ENCODE measurements around the gene SYT1. TPM values are rescaled to one million over a fixed set of nuclear protein-coding genes. Genes with fewer than 3 reads are reported as not detected.
A peak's percentile ranks its signal among the peaks of the same experiment; 100 is the strongest.

SYT1 gene
- total and polyA plus RNA-seq, 2 of the 8 experiments (the other 6 are each of a cell fraction or from before 2014, with no cell fraction given) = 11.0 to 34.6 TPM

DNA sequence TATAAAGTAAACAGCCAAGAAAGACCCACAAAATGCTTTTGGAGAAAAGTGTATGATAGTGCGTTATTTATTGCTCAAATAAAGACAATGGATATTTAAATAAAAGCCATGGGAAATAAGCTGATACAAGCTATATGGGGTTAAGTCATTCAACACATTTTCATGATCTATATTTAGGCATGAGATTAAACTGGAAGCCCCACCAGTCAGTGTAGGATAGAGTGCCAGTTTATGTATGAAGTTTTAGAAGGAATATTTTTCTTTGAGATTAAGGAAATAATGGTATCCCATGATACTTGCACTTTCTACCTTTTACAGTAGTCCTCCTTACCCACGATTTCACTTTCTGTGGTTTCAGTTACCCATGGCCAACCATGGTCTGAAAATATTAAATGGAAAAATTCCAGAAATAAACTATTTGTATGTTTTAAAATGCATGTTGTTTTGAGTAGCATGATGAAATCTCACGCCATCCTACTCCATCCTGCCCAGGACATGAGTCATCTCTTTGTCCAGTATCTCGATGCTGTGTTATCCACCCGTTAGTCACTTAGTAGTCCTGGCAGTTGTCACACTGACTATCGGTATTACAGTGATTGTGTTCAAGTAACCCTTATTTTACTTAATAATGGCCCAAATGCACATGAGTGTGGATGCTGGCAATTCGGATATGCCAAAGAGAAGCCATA is 22.3 kb downstream of the SYT1 start:
- H3K18ac ChIP-seq (ENCODE audit: extremely low read depth, low read length) = no peak overlapping the region
- peaks cover 0 to 59% of the 10 kb centered on the region in 2 experiments; a peak in 2 of 4 replicates for H3K79me2 ChIP-seq (ENCODE audit: control insufficient read depth in 1 of 2, insufficient read depth in 2 of 2, low read length in 2 of 2)
- peak; percentile 13 for FAIRE-seq
- H4K20me1 ChIP-seq (replicated peaks in 1 of 2; ENCODE audit: control insufficient read depth in 1 of 2, insufficient read depth in 2 of 2, low read length in 2 of 2) = no peaks in the 10 kb centered on the region
- no peak overlapping the region for H3K4ac ChIP-seq (replicated peaks; ENCODE audit: insufficient read length, low read depth, low read length)
- H3K23ac ChIP-seq (ENCODE audit: insufficient read length) = no peak overlapping the region
- no peak overlapping the region for H2BK120ac ChIP-seq (replicated peaks; ENCODE audit: low read depth, low read length)
- H3K14ac ChIP-seq (ENCODE audit: insufficient read length) = no peak overlapping the region
- H3K36me3 ChIP-seq (ENCODE audit: control insufficient read depth in 2 of 4, insufficient read depth in 4 of 4, low read length in 3 of 4) = no peaks in the 10 kb centered on the region
- 85% methylated on average over 7 of the region's 7 CpGs; no CpG with 5 or more reads in 1 of the 2 experiments for WGBS, 2 experiments (ENCODE audit: extremely low coverage in 1 of 2, insufficient coverage in 1 of 2, insufficient read length in 1 of 2, insufficient replicate concordance in 2 of 2, low coverage in 1 of 2, low lambda C conversion rate in 2 of 2, missing lambda C conversion rate in 1 of 2)
- no peaks in the 10 kb centered on the region for H3K9me3 ChIP-seq (ENCODE audit: insufficient read depth in 2 of 2, low read depth in 1 of 2, low read length in 1 of 2)
- no peak overlapping the region for H4K5ac ChIP-seq (ENCODE audit: insufficient read length, low read depth, low read length)
- no peak overlapping the region for H2AFZ ChIP-seq (ENCODE audit: low read length)
- H3K27ac ChIP-seq (ENCODE audit: low read depth, low read length) = no peak overlapping the region
- no peaks in the 10 kb centered on the region for H3K27me3 ChIP-seq (replicated peaks in 1 of 4; ENCODE audit: control insufficient read depth in 3 of 4, extremely low read depth in 1 of 4, insufficient read depth in 3 of 4, low read length in 3 of 4)
- H4K8ac ChIP-seq (ENCODE audit: extremely low read depth, insufficient read depth, low read length) = no peak overlapping the region
- H3K4me3 ChIP-seq (ENCODE audit: extremely low read depth in 1 of 4, insufficient read depth in 2 of 4, low read depth in 3 of 4, low read length in 4 of 4) = no peak overlapping the region
- no peak overlapping the region for H2BK12ac ChIP-seq (ENCODE audit: low read depth, low read length)
- H2BK20ac ChIP-seq (ENCODE audit: low read length) = no peak overlapping the region
- H3K4me1 ChIP-seq (replicated peaks in 1 of 4; ENCODE audit: control insufficient read depth in 3 of 4, insufficient read depth in 4 of 4, low read length in 3 of 4) = peaks cover 0 to 3% (median 1%) of the 10 kb centered on the region in 4 experiments; a peak in 2 of 7 replicates
- ChIA-PET POLR2A (ENCODE audit: partially characterized antibody) (interaction anchor here (0.6 to 1.4 kb wide), 3 partner anchors 23 to 68 kb away, joined by 3 to 5 read pairs (median 3); no protein-coding TSS in a partner anchor), CTCF (ENCODE audit: partially characterized antibody) (no interaction called here)
- H3K23me2 ChIP-seq (ENCODE audit: low read depth, low read length) = no peaks in the 10 kb centered on the region
- DNase-seq (ENCODE audit: low read depth in 1 of 2, low spot score in 2 of 2) = no peak
- H3K9ac ChIP-seq (replicated peaks in 1 of 4; ENCODE audit: extremely low read depth in 1 of 4, low read depth in 3 of 4, low read length in 3 of 4) = no peak overlapping the region
- H4K91ac ChIP-seq (replicated peaks; ENCODE audit: insufficient read length, low read length) = no peak overlapping the region
- no peaks in the 10 kb centered on the region for H3K79me1 ChIP-seq (ENCODE audit: low read depth, low read length)
- H3K56ac ChIP-seq (replicated peaks; ENCODE audit: insufficient read length, low read depth, low read length) = no peak overlapping the region
- no peak overlapping the region for H2AK5ac ChIP-seq (ENCODE audit: low read depth, low read length)
- no peak overlapping the region for H2BK5ac ChIP-seq (ENCODE audit: low read depth, low read length)
- no peak overlapping the region for H2BK15ac ChIP-seq (ENCODE audit: low read length)
- H3K4me2 ChIP-seq (ENCODE audit: insufficient read depth in 1 of 2, low read depth in 2 of 2, low read length in 2 of 2) = no peak overlapping the region

All from H1 (cell line).